ENCODE data around the gene GGCX. TPM values are rescaled to one million over a fixed set of nuclear protein-coding genes. Genes with fewer than 3 reads are reported as not detected.
"Not testable (repeated sequence)": the region's sequence is repeated elsewhere in the genome, so short reads cannot be mapped to it uniquely, and the experiment has no call there.

Gene GGCX
- total RNA-seq, 2 experiments from 2014 or later = 17.5 to 18.8 TPM

DNA sequence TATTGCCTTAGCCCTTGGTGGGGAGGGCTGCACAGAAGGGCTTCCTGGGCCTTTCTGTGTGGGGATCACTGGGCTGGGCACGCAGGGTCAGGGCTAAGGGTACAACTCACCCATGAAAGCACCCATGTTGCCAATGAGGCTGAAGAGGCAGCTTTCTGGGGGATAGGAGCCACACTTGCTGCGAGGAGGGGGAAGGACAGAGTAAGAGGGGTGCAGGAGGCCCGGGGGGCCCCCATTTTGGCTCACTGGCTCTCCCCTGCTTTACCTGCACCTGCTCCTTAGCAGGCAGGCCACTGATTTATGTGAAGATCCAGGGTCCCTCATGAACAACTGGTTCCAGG lies 38.9 kb upstream of the GGCX start:
- intact Hi-C loops (cut with micrococcal nuclease) = no loop called here
- Mint-ChIP-seq H3K4me3 (no peak overlapping the region), H3K36me3 (ENCODE audit: low read depth) (peaks cover 5% of the 10 kb centered on the region)

DNA sequence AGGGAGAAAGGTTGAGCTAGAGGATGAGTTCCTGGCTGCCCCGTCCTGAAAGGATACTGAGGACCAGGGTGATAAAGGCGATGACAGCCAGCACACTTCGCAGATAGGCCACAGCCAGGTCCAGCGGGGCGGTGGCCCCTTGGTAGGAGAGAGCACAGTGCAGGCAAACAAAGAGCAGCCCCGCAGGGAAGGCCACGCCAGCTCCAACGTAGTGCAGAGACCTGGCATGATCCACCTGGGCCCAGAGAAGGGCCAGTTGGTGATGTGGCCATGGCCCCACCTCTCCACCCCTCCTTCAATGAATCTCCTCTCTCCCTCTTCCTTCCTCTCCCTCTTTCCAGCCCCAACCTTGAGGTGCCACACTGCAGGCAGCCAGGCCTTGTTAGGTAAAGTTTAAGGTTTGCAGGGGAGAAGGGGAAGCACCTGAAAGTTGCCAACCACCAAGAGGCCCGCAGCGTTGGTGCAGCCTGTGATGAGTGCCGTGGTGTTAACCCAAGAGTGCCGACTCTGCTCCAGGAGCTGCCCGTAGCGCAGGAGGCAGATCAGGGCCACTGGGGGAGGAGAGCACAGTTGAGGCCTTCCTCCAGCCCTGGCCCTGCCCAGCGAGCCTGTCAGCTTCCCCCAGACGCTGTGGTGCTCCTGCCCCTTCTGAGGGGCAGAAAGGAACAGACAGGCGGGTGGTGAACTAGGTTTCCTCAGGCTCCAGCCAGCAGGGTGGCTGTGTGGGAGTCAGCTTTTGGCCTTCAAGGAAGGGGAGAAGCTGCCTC lies 38.4 kb upstream of the GGCX start:
- H3K27me3 Mint-ChIP-seq (ENCODE audit: low read depth) = no peaks in the 10 kb centered on the region
- CTCF ChIA-PET = interaction anchor here (1.2 to 1.3 kb wide), 2 partner anchors 12 to 49 kb away, joined by 4 to 6 read pairs; no protein-coding TSS in a partner anchor
- no peaks in the 10 kb centered on the region for H3K9me3 Mint-ChIP-seq
- peaks cover 5% of the 10 kb centered on the region for H3K36me3 Mint-ChIP-seq (ENCODE audit: low read depth)
- peaks cover 39% of the 10 kb centered on the region for H3K4me1 Mint-ChIP-seq (ENCODE audit: low read depth)
- no peak overlapping the region for H3K27ac Mint-ChIP-seq
- DNase-seq = no peak
- H3K4me3 Mint-ChIP-seq = no peak overlapping the region
- intact Hi-C loops (cut with micrococcal nuclease) = no loop called here

More for the DNA sequence above, 38.9 kb upstream of the GGCX start:
- peaks cover 38% of the 10 kb centered on the region for H3K4me1 Mint-ChIP-seq (ENCODE audit: low read depth)
- CTCF ChIA-PET = interaction anchor here (1.2 to 1.3 kb wide), 2 partner anchors 13 to 49 kb away, joined by 4 to 6 read pairs; no protein-coding TSS in a partner anchor
- H3K27me3 Mint-ChIP-seq (ENCODE audit: low read depth) = no peaks in the 10 kb centered on the region
- H3K9me3 Mint-ChIP-seq = no peaks in the 10 kb centered on the region
- H3K27ac Mint-ChIP-seq = no peak overlapping the region
- DNase-seq = no peak

DNA sequence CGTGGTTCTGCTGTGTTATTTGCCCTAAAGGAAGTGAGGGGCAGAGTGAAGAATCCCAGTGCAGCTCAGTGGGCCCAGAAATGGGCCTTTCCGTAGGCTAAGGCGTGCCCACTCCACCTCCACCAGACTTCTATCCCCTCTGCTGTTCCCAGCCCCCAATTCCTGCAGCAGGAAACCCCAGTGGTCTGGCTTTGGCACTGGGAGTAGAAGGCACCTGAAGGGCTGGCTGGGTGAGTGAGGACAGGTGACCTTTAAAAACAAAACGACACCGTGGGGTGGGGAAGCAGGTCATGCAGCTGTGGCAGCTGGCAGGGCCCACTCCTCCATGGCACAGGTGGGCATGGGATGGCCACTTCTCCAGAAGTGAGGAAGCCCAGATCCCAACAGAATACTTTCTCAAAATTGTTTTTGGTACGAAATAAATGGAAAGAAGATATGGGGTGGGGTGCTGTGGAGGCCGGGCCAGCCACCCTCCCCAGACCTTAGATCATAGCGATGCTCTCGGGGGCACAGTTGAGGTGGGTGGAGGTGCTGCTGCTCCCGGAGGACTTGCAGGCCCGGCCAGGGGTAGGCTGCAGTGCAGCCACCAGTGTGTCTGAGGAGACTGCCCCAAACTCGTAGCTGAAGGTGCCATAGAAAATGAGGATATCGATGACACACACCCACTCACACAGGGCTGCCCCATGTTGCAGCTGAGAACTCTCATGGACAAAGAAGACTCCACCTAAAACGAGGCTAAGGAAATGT lies 37.5 kb upstream of the GGCX start:
- no peaks in the 10 kb centered on the region for H3K27me3 Mint-ChIP-seq (ENCODE audit: low read depth)
- H3K36me3 Mint-ChIP-seq (ENCODE audit: low read depth) = peaks cover 5% of the 10 kb centered on the region
- intact Hi-C loops (cut with micrococcal nuclease) = no loop called here
- no peak overlapping the region for H3K4me3 Mint-ChIP-seq
- no peaks in the 10 kb centered on the region for H3K9me3 Mint-ChIP-seq
- CTCF ChIA-PET = interaction anchor here (0.5 kb wide), 1 partner anchor 18 kb away, joined by 3 read pairs; no protein-coding TSS in a partner anchor
- peaks cover 41% of the 10 kb centered on the region for H3K4me1 Mint-ChIP-seq (ENCODE audit: low read depth)
- H3K27ac Mint-ChIP-seq = no peak overlapping the region
- DNase-seq = no peak

DNA sequence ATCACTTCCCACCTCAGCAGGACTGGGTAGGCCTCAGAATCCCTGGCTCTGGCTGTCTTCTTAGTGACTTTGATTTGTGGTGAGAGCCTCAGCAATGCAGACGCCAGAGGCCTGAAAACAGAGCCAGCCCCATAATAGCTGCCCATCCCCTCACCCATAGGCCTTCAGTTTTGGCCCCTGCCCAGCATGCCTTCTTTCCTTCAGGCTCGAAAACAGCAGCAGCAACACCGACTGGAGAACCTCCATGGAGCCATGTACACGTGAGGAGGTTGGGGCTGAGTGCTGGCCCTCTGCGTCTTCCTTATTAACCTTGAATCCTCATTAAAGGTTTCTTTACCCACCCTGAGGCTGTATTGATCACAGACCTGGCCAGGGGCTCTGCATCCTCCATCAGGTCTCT lies 35.9 kb upstream of the GGCX start:
- no peak for DNase-seq
- Mint-ChIP-seq H3K4me1 (ENCODE audit: low read depth) (peaks cover 36% of the 10 kb centered on the region), H3K9me3 (no peaks in the 10 kb centered on the region), H3K27ac (no peak overlapping the region), H3K27me3 (ENCODE audit: low read depth) (no peaks in the 10 kb centered on the region), H3K36me3 (ENCODE audit: low read depth) (peaks cover 5% of the 10 kb centered on the region), H3K4me3 (peak overlapping the region; percentile 97)
- CTCF ChIA-PET = interaction anchor here (2.4 kb wide), 1 partner anchor 40 kb away, joined by 9 read pairs; no protein-coding TSS in a partner anchor
- intact Hi-C loops (cut with micrococcal nuclease) = no loop called here

DNA sequence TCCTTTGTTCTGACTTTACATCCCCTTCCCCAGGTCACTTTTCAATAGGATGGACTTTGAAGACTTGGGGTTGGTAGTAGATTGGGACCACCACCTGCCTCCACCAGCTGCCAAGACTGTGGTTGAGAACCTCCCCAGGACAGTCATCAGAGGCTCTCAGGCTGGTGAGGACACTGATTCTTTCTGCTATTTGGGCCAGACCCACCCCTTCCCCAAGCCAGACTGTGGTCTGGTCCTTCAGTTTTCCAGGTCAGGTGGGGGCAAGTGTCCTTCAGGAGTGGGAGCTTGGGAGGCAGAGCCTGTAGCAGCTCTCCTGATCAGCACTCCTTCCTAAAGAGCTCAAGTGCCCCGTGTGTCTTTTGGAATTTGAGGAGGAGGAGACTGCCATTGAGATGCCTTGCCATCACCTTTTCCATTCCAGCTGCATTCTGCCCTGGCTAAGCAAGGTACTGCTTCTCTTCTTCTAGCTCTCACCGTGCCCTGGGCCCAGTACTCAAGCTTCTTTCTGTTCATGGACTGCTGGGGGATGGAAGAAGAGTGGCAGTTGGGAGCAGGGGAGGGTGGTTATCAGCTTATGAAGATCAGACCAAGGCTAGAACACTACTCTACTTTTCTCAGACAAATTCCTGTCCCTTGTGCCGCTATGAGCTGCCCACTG lies 35.3 kb upstream of the GGCX start:
- CTCF ChIA-PET = interaction anchor here (0.6 to 2.4 kb wide), 3 partner anchors 18 to 293 kb away, joined by 3 to 9 read pairs (median 5); no protein-coding TSS in a partner anchor
- H3K36me3 Mint-ChIP-seq (ENCODE audit: low read depth) = peaks cover 5% of the 10 kb centered on the region
- no peaks in the 10 kb centered on the region for H3K27me3 Mint-ChIP-seq (ENCODE audit: low read depth)
- DNase-seq = no peak
- peaks cover 31% of the 10 kb centered on the region for H3K4me1 Mint-ChIP-seq (ENCODE audit: low read depth)
- no peaks in the 10 kb centered on the region for H3K9me3 Mint-ChIP-seq
- peak overlapping the region; percentile 97 for H3K4me3 Mint-ChIP-seq
- intact Hi-C loops (cut with micrococcal nuclease) = no loop called here
- peak overlapping the region; percentile 92 for H3K27ac Mint-ChIP-seq

DNA sequence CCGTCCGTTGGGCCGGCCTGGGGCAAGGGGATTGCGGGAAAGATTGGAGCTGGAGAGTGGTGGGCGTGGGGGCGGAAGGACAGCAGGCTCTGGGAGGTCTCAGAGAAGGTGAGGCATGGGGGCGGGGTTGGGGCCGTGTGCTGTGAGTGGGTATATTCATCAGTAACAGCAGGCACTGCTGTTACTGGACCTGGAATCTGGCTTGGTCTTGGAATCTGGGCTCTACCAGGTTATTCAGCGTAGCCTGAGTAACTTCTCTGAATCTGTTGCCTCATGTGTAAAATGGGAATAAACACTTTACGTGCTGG lies 34.7 kb upstream of the GGCX start:
- H3K27me3 Mint-ChIP-seq (ENCODE audit: low read depth) = no peaks in the 10 kb centered on the region
- H3K4me1 Mint-ChIP-seq (ENCODE audit: low read depth) = peaks cover 31% of the 10 kb centered on the region
- H3K27ac Mint-ChIP-seq = peak overlapping the region; percentile 92
- DNase-seq = peak; percentile 26
- CTCF ChIA-PET = interaction anchor here (0.6 to 2.4 kb wide), 5 partner anchors 9 to 293 kb away, joined by 3 to 11 read pairs (median 5); no protein-coding TSS in a partner anchor
- no peaks in the 10 kb centered on the region for H3K9me3 Mint-ChIP-seq
- H3K4me3 Mint-ChIP-seq = peak overlapping the region; percentile 97
- intact Hi-C loops (cut with micrococcal nuclease) = no loop called here
- H3K36me3 Mint-ChIP-seq (ENCODE audit: low read depth) = peaks cover 5% of the 10 kb centered on the region

DNA sequence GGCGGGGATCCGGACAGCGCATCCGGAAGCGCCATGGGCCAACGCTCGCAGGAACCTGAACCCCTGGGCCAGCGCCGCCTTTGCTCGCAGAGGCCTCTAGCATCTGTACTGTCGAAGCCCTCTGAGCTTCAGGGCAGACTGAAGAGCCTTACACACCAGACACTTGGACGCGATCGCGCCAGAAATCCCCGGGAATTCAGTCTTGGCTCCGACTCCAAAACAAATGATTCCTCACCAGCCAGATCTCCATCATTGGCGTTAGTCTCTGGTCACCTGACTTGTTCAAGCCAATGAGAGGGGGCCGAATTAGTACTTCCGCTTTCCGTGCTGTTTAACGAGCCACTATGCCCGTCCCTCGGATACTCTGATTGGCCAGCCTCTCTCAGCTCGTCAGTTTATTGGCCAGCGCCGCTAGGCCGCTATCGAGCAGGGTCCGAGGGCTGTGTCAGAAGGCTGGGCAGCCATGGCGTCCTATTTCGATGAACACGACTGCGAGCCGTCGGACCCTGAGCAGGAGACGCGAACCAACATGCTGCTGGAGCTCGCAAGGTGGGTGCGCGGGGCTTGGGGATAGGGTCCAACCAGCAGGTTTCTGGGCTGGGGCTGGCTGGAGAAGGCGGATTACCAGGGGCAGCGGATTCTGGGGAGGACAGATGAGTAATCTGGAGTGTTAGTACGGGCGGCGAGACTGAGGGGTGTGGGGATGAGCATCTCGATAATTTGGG lies 34.2 kb upstream of the GGCX start, which contains the start of gene RNF181:
Gene RNF181 (plus strand): TSS at position 445 of the 725 bp plus-strand sequence. CDS start 19 bp downstream, at position 464.
- Mint-ChIP-seq H3K4me3 (peak within 1 kb of the TSS; percentile 97), H3K4me1 (ENCODE audit: low read depth) (peaks cover 31% of the 10 kb centered on the region), H3K27ac (peak within 1 kb of the TSS; percentile 92), H3K27me3 (ENCODE audit: low read depth) (no peaks in the 10 kb centered on the region), H3K36me3 (ENCODE audit: low read depth) (peaks cover 5% of the 10 kb centered on the region), H3K9me3 (no peaks in the 10 kb centered on the region)
- intact Hi-C loops (cut with micrococcal nuclease) = loop anchor here (1.0 kb wide), 2 partner anchors 8 to 34 kb away; partner anchors contain the start of gene GGCX
- peak; percentile 96 for DNase-seq
- CTCF ChIA-PET = interaction anchor here (0.6 to 2.4 kb wide), 7 partner anchors 10 to 294 kb away, joined by 3 to 11 read pairs (median 4); no protein-coding TSS in a partner anchor

DNA sequence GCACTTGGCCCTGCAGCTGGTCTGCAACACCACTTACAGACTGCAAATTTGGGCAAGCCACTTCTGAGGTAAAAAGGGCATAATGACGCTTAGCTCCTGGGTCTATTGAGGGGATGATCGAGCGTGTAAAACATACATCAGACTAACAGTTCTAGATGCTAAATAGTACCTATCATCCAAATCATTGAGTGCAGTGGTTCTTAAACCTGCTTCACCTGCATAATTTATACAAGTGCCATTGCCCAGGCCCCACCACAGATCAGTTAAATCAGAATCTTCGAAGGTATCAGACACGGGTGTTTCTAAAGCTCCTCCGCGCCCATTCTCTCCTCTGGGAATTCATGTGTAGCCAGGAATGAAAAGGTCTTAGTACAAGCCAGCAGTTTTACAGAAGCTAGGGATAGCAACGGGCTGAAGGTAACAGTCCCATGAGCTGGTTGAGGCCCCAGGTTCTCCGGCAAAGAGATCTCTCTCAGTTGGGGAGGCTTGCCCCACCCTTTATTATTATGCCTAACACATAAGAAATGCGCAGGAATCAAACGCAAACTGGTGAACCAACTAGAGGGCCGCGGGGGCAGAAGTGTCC lies 33.5 kb upstream of the GGCX start:
- peak overlapping the region; percentile 97 for H3K4me3 Mint-ChIP-seq
- intact Hi-C loops (cut with micrococcal nuclease) = loop anchor here (1.0 kb wide), 3 partner anchors 8 to 34 kb away; partner anchors contain the start of genes GGCX and VAMP5

DNA sequence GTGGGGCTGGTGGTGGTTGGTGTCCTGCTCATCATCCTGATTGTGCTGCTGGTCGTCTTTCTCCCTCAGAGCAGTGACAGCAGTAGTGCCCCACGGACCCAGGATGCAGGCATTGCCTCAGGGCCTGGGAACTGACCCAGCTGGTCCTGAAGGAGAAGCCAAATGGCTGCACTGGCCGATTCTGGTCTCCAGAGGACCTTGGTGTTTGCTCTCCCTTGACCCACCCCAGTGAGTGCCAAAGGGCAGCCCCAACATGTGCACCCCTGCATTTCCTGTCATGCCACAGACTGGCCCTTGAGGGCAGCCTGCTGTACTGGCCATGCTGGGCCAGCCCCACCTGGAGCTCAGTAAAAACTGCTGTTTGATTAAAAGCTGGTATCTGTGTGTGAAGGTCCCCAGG lies 31.7 kb upstream of the GGCX start:
- Mint-ChIP-seq H3K9me3 (no peaks in the 10 kb centered on the region), H3K27ac (peak overlapping the region; percentile 12), H3K4me3 (no peak overlapping the region), H3K36me3 (ENCODE audit: low read depth) (peaks cover 3% of the 10 kb centered on the region), H3K27me3 (ENCODE audit: low read depth) (no peaks in the 10 kb centered on the region), H3K4me1 (ENCODE audit: low read depth) (peaks cover 31% of the 10 kb centered on the region)
- intact Hi-C loops (cut with micrococcal nuclease) = no loop called here
- no peak for DNase-seq
- CTCF ChIA-PET = interaction anchor here (0.6 to 1.2 kb wide), 2 partner anchors 19 to 235 kb away, joined by 3 to 4 read pairs; partner anchors contain the start of gene C2orf68

More for the DNA sequence above, 33.5 kb upstream of the GGCX start:
- CTCF ChIA-PET = interaction anchor here (0.6 to 2.4 kb wide), 6 partner anchors 10 to 171 kb away, joined by 3 to 11 read pairs (median 4); no protein-coding TSS in a partner anchor
- DNase-seq = no peak
- Mint-ChIP-seq H3K27me3 (ENCODE audit: low read depth) (no peaks in the 10 kb centered on the region), H3K4me1 (ENCODE audit: low read depth) (peaks cover 31% of the 10 kb centered on the region), H3K9me3 (no peaks in the 10 kb centered on the region), H3K36me3 (ENCODE audit: low read depth) (peaks cover 5% of the 10 kb centered on the region), H3K27ac (peak overlapping the region; percentile 92)

DNA sequence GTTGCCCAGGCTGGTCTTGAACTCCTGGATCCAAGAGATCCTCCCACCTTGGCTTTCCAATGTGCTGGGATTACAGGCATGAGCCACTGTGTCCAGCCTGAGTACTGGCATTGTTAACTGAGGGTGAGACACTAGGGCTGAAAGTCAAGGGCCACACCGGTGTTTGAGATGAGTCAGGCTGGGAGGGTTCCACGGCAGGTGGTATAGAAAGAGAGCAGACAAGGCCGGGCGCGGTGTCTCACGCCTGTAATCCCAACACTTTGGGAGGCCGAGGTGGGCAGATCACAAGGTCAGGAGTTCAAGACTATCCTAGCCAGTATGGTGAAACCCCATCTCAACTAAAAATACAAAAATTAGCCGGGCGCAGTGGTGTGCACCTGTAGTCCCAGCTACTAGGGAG lies 31.0 kb upstream of the GGCX start:
- DNase-seq; intact Hi-C loops (cut with micrococcal nuclease); H3K27me3 Mint-ChIP-seq (ENCODE audit: low read depth); CTCF ChIA-PET; H3K9me3 Mint-ChIP-seq; H3K36me3 Mint-ChIP-seq (ENCODE audit: low read depth); H3K27ac Mint-ChIP-seq; H3K4me3 Mint-ChIP-seq: not testable (repeated sequence)
- H3K4me1 Mint-ChIP-seq (ENCODE audit: low read depth) = peaks cover 32% of the 10 kb centered on the region

DNA sequence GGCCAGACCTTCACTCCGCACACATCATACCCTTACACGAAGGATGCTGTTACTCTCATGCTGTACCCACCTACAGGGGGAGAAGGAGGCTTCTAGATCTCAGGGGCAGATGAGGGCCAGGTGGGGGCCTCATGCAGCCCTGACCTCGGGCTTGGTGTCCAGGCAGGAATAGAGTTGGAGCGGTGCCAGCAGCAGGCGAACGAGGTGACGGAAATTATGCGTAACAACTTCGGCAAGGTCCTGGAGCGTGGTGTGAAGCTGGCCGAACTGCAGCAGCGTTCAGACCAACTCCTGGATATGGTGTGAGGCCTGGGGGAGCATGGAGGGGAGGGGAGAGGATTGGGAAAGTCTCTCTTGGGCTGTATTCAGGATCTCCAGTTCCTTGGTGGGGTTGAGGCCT lies 30.3 kb upstream of the GGCX start:
- no peak overlapping the region for H3K4me3 Mint-ChIP-seq
- CTCF ChIA-PET = no interaction called here
- no peak for DNase-seq

More for the DNA sequence above, 30.3 kb upstream of the GGCX start:
- H3K27ac Mint-ChIP-seq = no peak overlapping the region
- peaks cover 3% of the 10 kb centered on the region for H3K36me3 Mint-ChIP-seq (ENCODE audit: low read depth)
- no peaks in the 10 kb centered on the region for H3K9me3 Mint-ChIP-seq
- peaks cover 28% of the 10 kb centered on the region for H3K4me1 Mint-ChIP-seq (ENCODE audit: low read depth)
- H3K27me3 Mint-ChIP-seq (ENCODE audit: low read depth) = no peaks in the 10 kb centered on the region
- intact Hi-C loops (cut with micrococcal nuclease) = no loop called here
